OCI-LY1 (cell line): ENCODE results near the gene GSK3A.

ENCODE experiments used
- H2AFZ ChIP-seq: fragments of 200-600 bp; sonication (generic), shearing (Covaris generic); 2 replicates; pipeline ENCODE4 v1.6.0; 2014; ENCODE audit warnings: antibody characterized with exemption, mild to moderate bottlenecking, low read length
- H3F3A ChIP-seq: fragments of 200-600 bp; sonication (generic), shearing (Covaris generic); 2 replicates; pipeline ENCODE4 v1.6.0; 2014; ENCODE audit warnings: mild to moderate bottlenecking, antibody characterized with exemption, low read length, moderate library complexity; ENCODE audit not compliant: insufficient read depth
- H3K27ac ChIP-seq: fragments of 200-600 bp; sonication (generic); 2 replicates; pipeline ENCODE4 v1.5.1; 2014; ENCODE audit warnings: low read length, mixed run types, mild to moderate bottlenecking, low read depth; ENCODE audit not compliant: poor library complexity, severe bottlenecking
- H3K27me3 ChIP-seq: fragments of 200-600 bp; sonication (generic); 2 replicates; pipeline ENCODE4 v1.6.0; 2014; ENCODE audit warnings: antibody characterized with exemption, mild to moderate bottlenecking, low read length, moderate library complexity; ENCODE audit not compliant: insufficient read depth
- H3K36me3 ChIP-seq: fragments of 200-600 bp; sonication (generic); 2 replicates; pipeline ENCODE4 v1.6.1; 2014; ENCODE audit warnings: mild to moderate bottlenecking, antibody characterized with exemption, low read length, moderate library complexity, mixed read lengths; ENCODE audit not compliant: insufficient read depth
- H3K4me1 ChIP-seq: fragments of 200-600 bp; sonication (generic); 2 replicates; pipeline ENCODE4 v1.5.1; 2014; ENCODE audit warnings: mild to moderate bottlenecking, low read length, moderate library complexity; ENCODE audit not compliant: insufficient read depth, severe bottlenecking
- H3K4me2 ChIP-seq: fragments of 200-600 bp; sonication (generic), shearing (Covaris generic); 2 replicates; pipeline ENCODE4 v1.6.1; 2014; ENCODE audit warnings: low read length
- H3K4me3 ChIP-seq: fragments of 200-600 bp; sonication (generic); 2 replicates; pipeline ENCODE4 v1.5.1; 2014; ENCODE audit warnings: low read length, low read depth, mild to moderate bottlenecking, mixed read lengths; ENCODE audit not compliant: poor library complexity, severe bottlenecking
- H3K79me2 ChIP-seq: fragments of 200-600 bp; shearing (Covaris generic); 2 replicates; pipeline ENCODE4 v1.6.1; 2016; ENCODE audit warnings: mixed run types, low read length, mixed read lengths; ENCODE audit not compliant: insufficient read depth
- H3K9ac ChIP-seq: fragments of 200-600 bp; sonication (generic), shearing (Covaris generic); 2 replicates; pipeline ENCODE4 v1.6.1; 2014; ENCODE audit warnings: mild to moderate bottlenecking, low read length, mixed read lengths
- H3K9me2 ChIP-seq: fragments of 200-600 bp; sonication (generic), shearing (Covaris generic); 2 replicates; pipeline ENCODE4 v1.6.1; 2014; ENCODE audit warnings: low read depth, mild to moderate bottlenecking, low read length, mixed read lengths
- H3K9me3 ChIP-seq: fragments of 200-600 bp; shearing (Covaris generic); 2 replicates; pipeline ENCODE4 v1.6.1; 2014; ENCODE audit warnings: low read length, mixed read lengths
- H4K20me1 ChIP-seq: fragments of 200-600 bp; sonication (generic), shearing (Covaris generic); 2 replicates; pipeline ENCODE4 v1.6.0; 2016; ENCODE audit warnings: mild to moderate bottlenecking, low read length; ENCODE audit not compliant: insufficient read depth
- CTCF ChIP-seq: fragments of 200-600 bp; sonication (generic), shearing (Covaris generic); IDR thresholded peaks from 2 replicates; pipeline ENCODE4 v1.5.1; 2017; ENCODE audit warnings: mild to moderate bottlenecking, antibody characterized with exemption, low read length, moderate library complexity, mixed read lengths
- EZH2 ChIP-seq: fragments of 200-600 bp; sonication (generic), shearing (Covaris generic); IDR thresholded peaks from 2 replicates; pipeline ENCODE4 v1.8.0; 2017; ENCODE audit warnings: borderline replicate concordance, mixed run types, mild to moderate bottlenecking, antibody characterized with exemption, low read length, moderate library complexity, mixed read lengths

GSK3A gene

GRCh38 chr19:42191855-42192254 lies 50.5 kb downstream of the GSK3A start:
- no peaks in the 10 kb centered on the region for H4K20me1 ChIP-seq
- no peaks in the 10 kb centered on the region for H3F3A ChIP-seq
- no peaks in the 10 kb centered on the region for H3K9me3 ChIP-seq
- no peaks in the 10 kb centered on the region for H3K79me2 ChIP-seq
- H3K4me2 ChIP-seq: no peak overlapping the region
- no peak overlapping the region for H3K4me3 ChIP-seq
- H3K4me1 ChIP-seq: no peaks in the 10 kb centered on the region
- H3K9me2 ChIP-seq: no peaks in the 10 kb centered on the region
- no peak overlapping the region for H2AFZ ChIP-seq
- peaks cover 4% of the 10 kb centered on the region for H3K36me3 ChIP-seq
- H3K27me3 ChIP-seq: peaks cover 7% of the 10 kb centered on the region; the same call in 1 of the 2 replicates
- no peak overlapping the region for H3K9ac ChIP-seq
- TF ChIP-seq EZH2: no peak
- TF ChIP-seq CTCF: no peak
- H3K27ac ChIP-seq: no peak overlapping the region

- Histone ChIP-seq H3K36me3 (no peaks in the 10 kb centered on the region; the same call in 1 of the 2 replicates), H3K4me1 (no peaks in the 10 kb centered on the region), H3K9me3 (no peaks in the 10 kb centered on the region), H3K4me2 (no peak overlapping the region), H3K9ac (no peak overlapping the region), H3F3A (no peaks in the 10 kb centered on the region), H3K79me2 (no peaks in the 10 kb centered on the region), H3K9me2 (no peaks in the 10 kb centered on the region), H4K20me1 (no peaks in the 10 kb centered on the region), H3K4me3 (no peak overlapping the region), H3K27me3 (peaks cover 7% of the 10 kb centered on the region; the same call in 1 of the 2 replicates), H3K27ac (no peak overlapping the region), H2AFZ (no peak overlapping the region)
- no peak for TF ChIP-seq CTCF
- TF ChIP-seq EZH2: no peak
Measured at GRCh38 chr19:42191330-42191729, 51.1 kb downstream of the GSK3A start.

GRCh38 chr19:42189133-42189532 lies 53.3 kb downstream of the GSK3A start:
- Histone ChIP-seq H3F3A (no peaks in the 10 kb centered on the region), H4K20me1 (no peaks in the 10 kb centered on the region), H3K4me3 (no peak overlapping the region), H3K9ac (no peak overlapping the region), H3K9me3 (no peaks in the 10 kb centered on the region), H3K4me2 (no peak overlapping the region), H3K27me3 (peaks cover 7% of the 10 kb centered on the region; the same call in 1 of the 2 replicates), H3K79me2 (no peaks in the 10 kb centered on the region), H2AFZ (no peak overlapping the region), H3K36me3 (no peaks in the 10 kb centered on the region; the same call in 1 of the 2 replicates), H3K9me2 (no peaks in the 10 kb centered on the region), H3K27ac (no peak overlapping the region), H3K4me1 (no peaks in the 10 kb centered on the region)
- TF ChIP-seq CTCF (no peak), EZH2 (no peak)
